Putamen (tissue), 1 donor: Measurements from ENCODE around the gene ZNF778.

Source experiments
- DNase-seq: peaks from one replicate; pipeline ENCODE4 v3.0.0-alpha.2; 2016; ENCODE audit warnings: low spot score

Gene ZNF778

GRCh38 chr16:89194340-89195311 is 22.9 kb upstream of the ZNF778 start:
- no peak for DNase-seq

GRCh38 chr16:89195521-89196171 is 21.9 kb upstream of the ZNF778 start:
- no peak for DNase-seq

GRCh38 chr16:89197033-89197632 is 20.4 kb upstream of the ZNF778 start:
- DNase-seq: no peak

GRCh38 chr16:89197633-89198416 is 19.7 kb upstream of the ZNF778 start:
- no peak for DNase-seq

- no peak for DNase-seq
Measured at GRCh38 chr16:89198417-89199240, 18.9 kb upstream of the ZNF778 start.

GRCh38 chr16:89199241-89200123 is 18.0 kb upstream of the ZNF778 start:
- no peak for DNase-seq

- no peak for DNase-seq
Measured at GRCh38 chr16:89200124-89200849, 17.2 kb upstream of the ZNF778 start, which contains the start of gene SLC22A31. SLC22A31 (minus strand) TSS chr16:89200537; CDS start chr16:89200501, 36 bp downstream.

GRCh38 chr16:89200850-89201411 is 16.6 kb upstream of the ZNF778 start:
- DNase-seq: no peak

GRCh38 chr16:89201439-89202377 is 15.8 kb upstream of the ZNF778 start:
- no peak for DNase-seq

GRCh38 chr16:89202422-89203215 is 14.9 kb upstream of the ZNF778 start:
- no peak for DNase-seq

- DNase-seq: no peak
Measured at GRCh38 chr16:89207993-89208392, 9.5 kb upstream of the ZNF778 start.

- no peak for DNase-seq
Measured at GRCh38 chr16:89209522-89210044, 7.9 kb upstream of the ZNF778 start.

GRCh38 chr16:89210165-89210903 is 7.2 kb upstream of the ZNF778 start:
- DNase-seq: no peak

- DNase-seq: no peak
Measured at GRCh38 chr16:89210904-89211515, 6.5 kb upstream of the ZNF778 start.

GRCh38 chr16:89216315-89217137 is 977 bp upstream of the ZNF778 start:
- DNase-seq: peak; percentile 76
